Nephron (organoid): Measurements from ENCODE around the gene BRD1.

Source experiments
- H3K27ac Mint-ChIP-seq, 3 experiments: 2 replicates each; pipeline ENCODE4 v1.8.0; 2020; ENCODE audit warnings: mixed read lengths in 3 of 3, mild to moderate bottlenecking in 2 of 3, moderate library complexity in 1 of 3
- H3K27me3 Mint-ChIP-seq: 2 replicates; pipeline ENCODE4 v1.8.0; 2021; ENCODE audit warnings: low read depth, mild to moderate bottlenecking, moderate library complexity, mixed read lengths
- H3K36me3 Mint-ChIP-seq: 2 replicates; pipeline ENCODE4 v1.8.0; 2020; ENCODE audit warnings: low read depth, mixed read lengths
- H3K4me1 Mint-ChIP-seq: 2 replicates; pipeline ENCODE4 v1.8.0; 2020; ENCODE audit warnings: mixed read lengths
- H3K4me3 Mint-ChIP-seq, 3 experiments: 2 replicates each; pipeline ENCODE4 v1.8.0; 2020; ENCODE audit warnings: mild to moderate bottlenecking in 3 of 3, mixed read lengths in 3 of 3, moderate library complexity in 2 of 3
- H3K9me3 Mint-ChIP-seq: 2 replicates; pipeline ENCODE4 v1.8.0; 2020; ENCODE audit warnings: mixed read lengths
- CTCF ChIP-seq, 3 experiments: fragments of 200-600 bp; sonication (generic); IDR thresholded peaks; one replicate each; pipeline ENCODE4 v1.5.0; 2021; ENCODE audit warnings: antibody characterized with exemption in 3 of 3; ENCODE audit not compliant: unreplicated experiment in 3 of 3

BRD1 gene

GRCh38 chr22:49810363-49811019 lies 17.2 kb downstream of the BRD1 start:
- Mint-ChIP-seq H3K9me3 (peaks cover 4% of the 10 kb centered on the region), H3K36me3 (peaks cover 71% of the 10 kb centered on the region), H3K27ac (no peak overlapping the region), H3K4me1 (peaks cover 26% of the 10 kb centered on the region), H3K4me3 (no peak overlapping the region), H3K27me3 (no peaks in the 10 kb centered on the region)
- TF ChIP-seq CTCF (IDR thresholded peaks at IDR 0.05; ENCODE audit: unreplicated experiment in 3 of 3) = no peak

GRCh38 chr22:49807780-49808708 lies 19.6 kb downstream of the BRD1 start:
- H3K36me3 Mint-ChIP-seq = peaks cover 68% of the 10 kb centered on the region
- H3K27me3 Mint-ChIP-seq = no peaks in the 10 kb centered on the region
- TF ChIP-seq CTCF (IDR thresholded peaks at IDR 0.05; ENCODE audit: unreplicated experiment in 3 of 3) = no peak
- peaks cover 30% of the 10 kb centered on the region for H3K4me1 Mint-ChIP-seq
- peaks cover 4% of the 10 kb centered on the region for H3K9me3 Mint-ChIP-seq
- H3K27ac Mint-ChIP-seq = no peak overlapping the region
- no peak overlapping the region for H3K4me3 Mint-ChIP-seq

- H3K9me3 Mint-ChIP-seq = peaks cover 4% of the 10 kb centered on the region
- H3K4me3 Mint-ChIP-seq = no peak overlapping the region
- no peaks in the 10 kb centered on the region for H3K27me3 Mint-ChIP-seq
- H3K4me1 Mint-ChIP-seq = peaks cover 30% of the 10 kb centered on the region
- H3K27ac Mint-ChIP-seq = no peak overlapping the region
- H3K36me3 Mint-ChIP-seq = peaks cover 64% of the 10 kb centered on the region
- TF ChIP-seq CTCF (IDR thresholded peaks at IDR 0.05; ENCODE audit: unreplicated experiment in 3 of 3) = no peak
These were observed 20.5 kb downstream of the BRD1 start for GRCh38 chr22:49807129-49807528.

GRCh38 chr22:49803737-49804375 lies 23.8 kb downstream of the BRD1 start:
- no peak overlapping the region for H3K27ac Mint-ChIP-seq
- TF ChIP-seq CTCF (IDR thresholded peaks at IDR 0.05; ENCODE audit: unreplicated experiment in 3 of 3) = no peak
- H3K27me3 Mint-ChIP-seq = no peaks in the 10 kb centered on the region
- H3K9me3 Mint-ChIP-seq = peaks cover 4% of the 10 kb centered on the region
- peaks cover 27% of the 10 kb centered on the region for H3K4me1 Mint-ChIP-seq
- H3K4me3 Mint-ChIP-seq = no peak overlapping the region
- peaks cover 59% of the 10 kb centered on the region for H3K36me3 Mint-ChIP-seq

GRCh38 chr22:49803134-49803533 lies 24.5 kb downstream of the BRD1 start:
- peaks cover 53% of the 10 kb centered on the region for H3K36me3 Mint-ChIP-seq
- H3K4me1 Mint-ChIP-seq = peaks cover 22% of the 10 kb centered on the region
- no peak overlapping the region for H3K27ac Mint-ChIP-seq
- H3K9me3 Mint-ChIP-seq = peaks cover 4% of the 10 kb centered on the region
- no peak for TF ChIP-seq CTCF (IDR thresholded peaks at IDR 0.05; ENCODE audit: unreplicated experiment in 3 of 3)
- no peak overlapping the region for H3K4me3 Mint-ChIP-seq
- no peaks in the 10 kb centered on the region for H3K27me3 Mint-ChIP-seq
